ENCODE data around the gene ZNF683. TPM values are rescaled to one million over a fixed set of nuclear protein-coding genes. Genes with fewer than 3 reads are reported as not detected.

The ZNF683 gene
- total and polyA plus RNA-seq, 4 experiments from 2014 or later, result 0.49 to 0.63 TPM; not detected in 2

- H3K27me3 ChIP-seq (ENCODE audit: insufficient read depth, low read length), result no peaks in the 10 kb centered on the region
- H3K27ac Mint-ChIP-seq, result no peak overlapping the region
- H3K9me3 ChIP-seq (ENCODE audit: control insufficient read depth in 1 of 2, low read length in 2 of 2), result no peaks in the 10 kb centered on the region
- intact Hi-C loops (cut with micrococcal nuclease), result no loop called here
- ChIA-PET POLR2A (ENCODE audit: partially characterized antibody) (interaction anchor here (0.6 to 1.1 kb wide), 2 partner anchors 30 to 36 kb away, joined by 3 read pairs; no protein-coding TSS in a partner anchor), CTCF (ENCODE audit: partially characterized antibody) (interaction anchor here (1.2 kb wide), 1 partner anchor 12 kb away, joined by 5 read pairs; no protein-coding TSS in a partner anchor)
- no peaks in the 10 kb centered on the region for H3K4me1 ChIP-seq (ENCODE audit: insufficient read depth, low read length)
- no peaks in the 10 kb centered on the region for H3K36me3 ChIP-seq (ENCODE audit: insufficient read depth, low read length)
- no peaks in the 10 kb centered on the region for H3K27me3 Mint-ChIP-seq
- no peak overlapping the region for H3K27ac ChIP-seq (ENCODE audit: low read depth, low read length)
- no peak for DNase-seq
- no peaks in the 10 kb centered on the region for H3K9me3 Mint-ChIP-seq
- no peak overlapping the region for H3K4me3 ChIP-seq (ENCODE audit: low read length in 2 of 2)
- H3K36me3 Mint-ChIP-seq, result no peaks in the 10 kb centered on the region
- H3K4me1 Mint-ChIP-seq, result peaks cover 4 to 7% (median 5%) of the 10 kb centered on the region in 4 donors
- no peak overlapping the region for H3K4me3 Mint-ChIP-seq
Observed at GRCh38 chr1:26351590-26352337, 20.8 kb downstream of the ZNF683 start.

- Histone ChIP-seq H3K4me1 (ENCODE audit: insufficient read depth, low read length) (no peaks in the 10 kb centered on the region), H3K27me3 (ENCODE audit: insufficient read depth, low read length) (no peaks in the 10 kb centered on the region), H3K9me3 (ENCODE audit: control insufficient read depth in 1 of 2, low read length in 2 of 2) (no peaks in the 10 kb centered on the region), H3K27ac (ENCODE audit: low read depth, low read length) (no peak overlapping the region), H3K4me3 (ENCODE audit: low read length in 2 of 2) (no peak overlapping the region), H3K36me3 (ENCODE audit: insufficient read depth, low read length) (no peaks in the 10 kb centered on the region)
- H3K27ac Mint-ChIP-seq, result peak overlapping the region in 1 of 7 donors; percentile 83
- ChIA-PET CTCF (ENCODE audit: partially characterized antibody) (interaction anchor here (1.2 kb wide), 1 partner anchor 13 kb away, joined by 5 read pairs; no protein-coding TSS in a partner anchor), POLR2A (ENCODE audit: partially characterized antibody) (interaction anchor here (0.6 to 1.5 kb wide), 3 partner anchors 8 to 35 kb away, joined by 3 to 4 read pairs (median 3); no protein-coding TSS in a partner anchor)
- H3K9me3 Mint-ChIP-seq, result no peaks in the 10 kb centered on the region
- H3K4me3 Mint-ChIP-seq, result no peak overlapping the region
- intact Hi-C loops (cut with micrococcal nuclease), result no loop called here
- H3K36me3 Mint-ChIP-seq, result no peaks in the 10 kb centered on the region
- no peak for DNase-seq
- no peaks in the 10 kb centered on the region for H3K27me3 Mint-ChIP-seq
- H3K4me1 Mint-ChIP-seq, result peaks cover 4 to 5% (median 5%) of the 10 kb centered on the region in 4 donors
Observed at GRCh38 chr1:26350701-26351589, 21.6 kb downstream of the ZNF683 start.

- H3K27me3 ChIP-seq (ENCODE audit: insufficient read depth, low read length), result no peaks in the 10 kb centered on the region
- H3K9me3 Mint-ChIP-seq, result no peaks in the 10 kb centered on the region
- no peak for DNase-seq
- ChIA-PET POLR2A (ENCODE audit: partially characterized antibody) (interaction anchor here (0.8 to 1.5 kb wide), 2 partner anchors 8 to 28 kb away, joined by 3 to 4 read pairs; no protein-coding TSS in a partner anchor), CTCF (ENCODE audit: partially characterized antibody) (interaction anchor here (0.7 to 2.7 kb wide), 5 partner anchors 10 to 67 kb away, joined by 4 to 10 read pairs (median 5); no protein-coding TSS in a partner anchor)
- H3K4me1 ChIP-seq (ENCODE audit: insufficient read depth, low read length), result no peaks in the 10 kb centered on the region
- no peak overlapping the region for H3K4me3 Mint-ChIP-seq
- no peak overlapping the region for H3K27ac ChIP-seq (ENCODE audit: low read depth, low read length)
- intact Hi-C loops (cut with micrococcal nuclease), result no loop called here
- no peaks in the 10 kb centered on the region for H3K27me3 Mint-ChIP-seq
- no peak overlapping the region for H3K27ac Mint-ChIP-seq
- H3K36me3 ChIP-seq (ENCODE audit: insufficient read depth, low read length), result no peaks in the 10 kb centered on the region
- peaks cover 0 to 3% (median under 1%) of the 10 kb centered on the region in 4 donors for H3K4me1 Mint-ChIP-seq
- no peaks in the 10 kb centered on the region for H3K9me3 ChIP-seq (ENCODE audit: control insufficient read depth in 1 of 2, low read length in 2 of 2)
- H3K4me3 ChIP-seq (ENCODE audit: low read length in 2 of 2), result no peak overlapping the region
- H3K36me3 Mint-ChIP-seq, result no peaks in the 10 kb centered on the region
Observed at GRCh38 chr1:26350343-26350700, 22.2 kb downstream of the ZNF683 start.

- intact Hi-C loops (cut with micrococcal nuclease), result no loop called here
- ChIA-PET CTCF (ENCODE audit: partially characterized antibody) (interaction anchor here (0.7 to 2.7 kb wide), 4 partner anchors 10 to 67 kb away, joined by 4 to 10 read pairs (median 6); no protein-coding TSS in a partner anchor), POLR2A (ENCODE audit: partially characterized antibody) (interaction anchor here (1.5 kb wide), 1 partner anchor 27 kb away, joined by 4 read pairs; no protein-coding TSS in a partner anchor)
- H3K27me3 ChIP-seq (ENCODE audit: insufficient read depth, low read length), result no peaks in the 10 kb centered on the region
- no peak for DNase-seq
- Mint-ChIP-seq H3K9me3 (no peaks in the 10 kb centered on the region), H3K27ac (no peak overlapping the region), H3K4me1 (peaks cover 0 to 3% (median under 1%) of the 10 kb centered on the region in 4 donors), H3K36me3 (no peaks in the 10 kb centered on the region), H3K27me3 (no peaks in the 10 kb centered on the region), H3K4me3 (no peak overlapping the region)
- H3K9me3 ChIP-seq (ENCODE audit: control insufficient read depth in 1 of 2, low read length in 2 of 2), result no peaks in the 10 kb centered on the region
- H3K4me3 ChIP-seq (ENCODE audit: low read length in 2 of 2), result no peak overlapping the region
- no peaks in the 10 kb centered on the region for H3K36me3 ChIP-seq (ENCODE audit: insufficient read depth, low read length)
- H3K4me1 ChIP-seq (ENCODE audit: insufficient read depth, low read length), result no peaks in the 10 kb centered on the region
- H3K27ac ChIP-seq (ENCODE audit: low read depth, low read length), result no peak overlapping the region
Observed at GRCh38 chr1:26349877-26350244, 22.7 kb downstream of the ZNF683 start.

- CTCF ChIA-PET (ENCODE audit: partially characterized antibody), result interaction anchor here (0.7 to 2.7 kb wide), 5 partner anchors 11 to 68 kb away, joined by 3 to 10 read pairs (median 5); no protein-coding TSS in a partner anchor
- no peaks in the 10 kb centered on the region for H3K9me3 ChIP-seq (ENCODE audit: control insufficient read depth in 1 of 2, low read length in 2 of 2)
- H3K27me3 ChIP-seq (ENCODE audit: insufficient read depth, low read length), result no peaks in the 10 kb centered on the region
- H3K27ac Mint-ChIP-seq, result no peak overlapping the region
- no peaks in the 10 kb centered on the region for H3K36me3 ChIP-seq (ENCODE audit: insufficient read depth, low read length)
- peaks cover 0 to 3% (median under 1%) of the 10 kb centered on the region in 4 donors for H3K4me1 Mint-ChIP-seq
- intact Hi-C loops (cut with micrococcal nuclease), result no loop called here
- no peaks in the 10 kb centered on the region for H3K36me3 Mint-ChIP-seq
- no peak for DNase-seq
- H3K4me1 ChIP-seq (ENCODE audit: insufficient read depth, low read length), result no peaks in the 10 kb centered on the region
- no peak overlapping the region for H3K27ac ChIP-seq (ENCODE audit: low read depth, low read length)
- no peaks in the 10 kb centered on the region for H3K27me3 Mint-ChIP-seq
- no peak overlapping the region for H3K4me3 ChIP-seq (ENCODE audit: low read length in 2 of 2)
- H3K4me3 Mint-ChIP-seq, result no peak overlapping the region
- POLR2A ChIA-PET (ENCODE audit: partially characterized antibody), result no interaction called here
- no peaks in the 10 kb centered on the region for H3K9me3 Mint-ChIP-seq
Observed at GRCh38 chr1:26349188-26349876, 23.2 kb downstream of the ZNF683 start.

- H3K36me3 ChIP-seq (ENCODE audit: insufficient read depth, low read length), result no peaks in the 10 kb centered on the region
- no peaks in the 10 kb centered on the region for H3K27me3 Mint-ChIP-seq
- no peaks in the 10 kb centered on the region for H3K27me3 ChIP-seq (ENCODE audit: insufficient read depth, low read length)
- DNase-seq, result no peak
- no peaks in the 10 kb centered on the region for H3K9me3 ChIP-seq (ENCODE audit: control insufficient read depth in 1 of 2, low read length in 2 of 2)
- H3K4me3 ChIP-seq (ENCODE audit: low read length in 2 of 2), result no peak overlapping the region
- intact Hi-C loops (cut with micrococcal nuclease), result no loop called here
- H3K9me3 Mint-ChIP-seq, result no peaks in the 10 kb centered on the region
- no peak overlapping the region for H3K4me3 Mint-ChIP-seq
- H3K36me3 Mint-ChIP-seq, result no peaks in the 10 kb centered on the region
- H3K4me1 Mint-ChIP-seq, result peaks cover 0 to 3% (median 0%) of the 10 kb centered on the region in 4 donors
- no peak overlapping the region for H3K27ac Mint-ChIP-seq
- H3K27ac ChIP-seq (ENCODE audit: low read depth, low read length), result no peak overlapping the region
- ChIA-PET POLR2A (ENCODE audit: partially characterized antibody) (interaction anchor here (1.3 to 1.9 kb wide), 3 partner anchors 12 to 32 kb away, joined by 3 to 7 read pairs (median 6); no protein-coding TSS in a partner anchor), CTCF (ENCODE audit: partially characterized antibody) (interaction anchor here (0.6 to 3.3 kb wide), 6 partner anchors 16 to 1418 kb away, joined by 3 to 11 read pairs (median 4); partner anchors contain the start of gene CEP85)
- H3K4me1 ChIP-seq (ENCODE audit: insufficient read depth, low read length), result no peaks in the 10 kb centered on the region
Observed at GRCh38 chr1:26346274-26347033, 26.1 kb downstream of the ZNF683 start.

Measured in CD4-positive, alpha-beta memory T cell (primary cell).